Lung (tissue), 12 donors: ENCODE data around the gene AUTS2. TPM values are rescaled to one million over a fixed set of nuclear protein-coding genes. Genes with fewer than 3 reads are reported as not detected.
A peak's percentile ranks its signal among the peaks of the same experiment; 100 is the strongest.

ENCODE experiments used
- ATAC-seq: fragments of 200-7000 bp; cut with Tn5 transposase; one replicate; pipeline ENCODE4 v1.9.1; 2020; ENCODE audit warnings: moderate number of reproducible peaks; ENCODE audit not compliant: insufficient read depth, low FRiP score
- DNase-seq, 3 donors: peaks; one replicate each; pipeline ENCODE4 v3.0.0-alpha.2; 2013 to 2017
- H3K27ac ChIP-seq, 2 donors: one replicate each; pipeline ENCODE4 v1.5.1; 2013; ENCODE audit warnings: mild to moderate bottlenecking in 2 of 2, moderate library complexity in 2 of 2, control low read depth in 1 of 2, inconsistent platforms in 1 of 2, low read depth in 1 of 2, low read length in 1 of 2
- H3K27me3 ChIP-seq, 3 donors: one replicate each; pipeline ENCODE4 v1.5.1; 2013; ENCODE audit warnings: low read length in 2 of 3; ENCODE audit not compliant: control insufficient read depth in 3 of 3, insufficient read depth in 3 of 3
- H3K36me3 ChIP-seq, 4 donors: one replicate each; pipeline ENCODE4 v1.5.1; 2013; ENCODE audit warnings: low read length in 4 of 4, mild to moderate bottlenecking in 1 of 4, moderate library complexity in 1 of 4; ENCODE audit not compliant: control insufficient read depth in 4 of 4, insufficient read depth in 4 of 4
- H3K4me1 ChIP-seq, 5 donors: one replicate each; pipeline ENCODE4 v1.5.1; 2013; ENCODE audit warnings: low read length in 5 of 5, mild to moderate bottlenecking in 2 of 5, moderate library complexity in 1 of 5; ENCODE audit not compliant: control insufficient read depth in 5 of 5, insufficient read depth in 5 of 5
- H3K4me3 ChIP-seq: one replicate; pipeline ENCODE4 v1.5.1; 2013; ENCODE audit warnings: mild to moderate bottlenecking, control low read depth, moderate library complexity
- H3K9ac ChIP-seq, 2 donors: one replicate each; pipeline ENCODE4 v1.5.1; 2013; ENCODE audit warnings: low read length in 2 of 2, control low read depth in 1 of 2; ENCODE audit not compliant: insufficient read depth in 1 of 2
- H3K9me3 ChIP-seq, 4 donors: one replicate each; pipeline ENCODE4 v1.5.1; 2013; ENCODE audit warnings: low read length in 3 of 4, mild to moderate bottlenecking in 1 of 4, moderate library complexity in 1 of 4; ENCODE audit not compliant: control insufficient read depth in 4 of 4, insufficient read depth in 3 of 4
- CTCF ChIP-seq: IDR thresholded peaks from 2 replicates; pipeline ENCODE4 v1.5.1; 2012; ENCODE audit warnings: mild to moderate bottlenecking; ENCODE audit errors: control extremely low read depth, extremely low read depth
- WGBS, 2 donors: extraction: QIAGEN DNeasy Blood & Tissue Kit; methylation state at CpG; one replicate each; pipeline ENCODE4 v1.1.7; 2013; 5-methylcytosine and 5-hydroxymethylcytosine counted together
- polyA plus RNA-seq, 2 donors: library from polyadenylated mRNA; stranded (reverse); fragments of 200-250 nt; gene quantifications; one replicate each; pipeline ENCODE4 v1.2.1, GENCODE V29; 2013
- total RNA-seq, 2 donors: library from RNA; depleted of rRNA in 1 of 2; stranded (reverse); fragments of >200 nt in 1 of 2; gene quantifications; one replicate each; pipeline ENCODE4 v1.2.1, GENCODE V29; 2014 to 2021
- donor health status: control.
- donor health status: control.
- donor health status: Bipolar disorder and iron deficiency.
- donor health status: healthy.
- donor health status: DM: yes; HTN: yes; CAD: no.

AUTS2 gene
- total and polyA plus RNA-seq, 4 donors, result 11.8 to 115 (median 40.6) TPM

DNA sequence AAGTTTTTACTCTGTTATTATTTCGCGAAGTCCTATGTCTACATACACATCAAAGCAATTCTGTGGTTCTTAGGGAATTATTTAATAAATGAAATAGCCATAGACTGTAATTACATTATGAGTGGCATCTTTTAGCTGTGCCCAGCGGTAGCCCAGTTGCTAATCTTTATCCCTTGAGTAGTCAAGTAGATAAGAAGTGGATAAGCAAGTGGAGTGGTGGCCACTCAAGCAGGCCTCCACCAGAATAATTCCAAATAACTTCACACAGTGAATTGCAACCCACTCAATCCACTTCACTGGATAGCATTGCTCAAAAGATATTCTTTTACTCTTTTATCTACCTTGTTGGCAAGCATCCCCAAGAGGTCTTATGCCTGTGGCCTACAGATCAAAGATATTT is 349.7 kb downstream of the AUTS2 start:
- no peaks in the 10 kb centered on the region for H3K36me3 ChIP-seq
- peak in 1 of 3 donors; percentile 45 for DNase-seq
- no peak for ATAC-seq
- no peak overlapping the region for H3K4me3 ChIP-seq
- H3K27ac ChIP-seq, result no peak overlapping the region
- H3K9ac ChIP-seq, result no peak overlapping the region
- 74 to 83% methylated on average over 3 of the region's 3 CpGs for WGBS, 2 donors
- H3K4me1 ChIP-seq, result peaks cover 0 to 6% (median 2%) of the 10 kb centered on the region in 5 donors
- TF ChIP-seq CTCF, result no peak
- H3K27me3 ChIP-seq, result no peaks in the 10 kb centered on the region
- H3K9me3 ChIP-seq, result no peaks in the 10 kb centered on the region

- Histone ChIP-seq H3K4me3 (no peak overlapping the region), H3K27me3 (no peaks in the 10 kb centered on the region), H3K9me3 (no peaks in the 10 kb centered on the region), H3K36me3 (no peaks in the 10 kb centered on the region), H3K9ac (no peak overlapping the region), H3K27ac (no peak overlapping the region), H3K4me1 (peaks cover 0 to 16% (median 6%) of the 10 kb centered on the region in 5 donors)
- DNase-seq (no peak), ATAC-seq (no peak)
- WGBS, 2 donors, result 82 to 90% methylated on average over 2 of the region's 2 CpGs
- TF ChIP-seq CTCF, result no peak
Measured at GRCh38 chr7:69949122-69949521, 350.8 kb downstream of the AUTS2 start.

DNA sequence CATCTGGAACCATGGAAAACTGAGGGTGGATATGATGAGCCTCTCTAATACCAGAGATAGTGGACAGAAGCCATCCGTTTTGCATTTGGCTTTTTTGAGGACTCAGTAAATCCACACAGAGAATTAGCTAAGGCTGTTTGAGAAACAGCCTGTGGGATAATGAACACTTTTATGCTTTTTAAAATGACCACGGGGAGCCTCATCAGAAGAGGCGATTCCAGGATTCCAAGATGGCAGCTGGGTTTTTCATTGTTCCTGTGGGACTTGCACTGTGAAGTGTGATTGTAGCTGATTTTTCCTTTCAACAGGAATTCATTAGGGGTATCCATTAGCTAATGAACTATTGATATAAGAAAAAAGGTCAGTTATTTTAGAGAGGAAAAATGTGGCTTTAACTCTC is 353.2 kb downstream of the AUTS2 start:
- Histone ChIP-seq H3K27ac (no peak overlapping the region), H3K9ac (no peak overlapping the region), H3K4me1 (peaks cover 0 to 21% (median 6%) of the 10 kb centered on the region in 5 donors), H3K4me3 (no peak overlapping the region), H3K36me3 (no peaks in the 10 kb centered on the region), H3K9me3 (no peaks in the 10 kb centered on the region), H3K27me3 (no peaks in the 10 kb centered on the region)
- 94 to 98% methylated on average over 3 of the region's 3 CpGs for WGBS, 2 donors
- DNase-seq (no peak), ATAC-seq (no peak)
- TF ChIP-seq CTCF, result no peak
